SK-N-DZ (cell line): ENCODE measurements around the gene MRC1.

Experiments used
- DNase-seq: peaks from one replicate; pipeline ENCODE4 v3.0.0-alpha.2; 2015; ENCODE audit warnings: low spot score

MRC1 gene

DNA sequence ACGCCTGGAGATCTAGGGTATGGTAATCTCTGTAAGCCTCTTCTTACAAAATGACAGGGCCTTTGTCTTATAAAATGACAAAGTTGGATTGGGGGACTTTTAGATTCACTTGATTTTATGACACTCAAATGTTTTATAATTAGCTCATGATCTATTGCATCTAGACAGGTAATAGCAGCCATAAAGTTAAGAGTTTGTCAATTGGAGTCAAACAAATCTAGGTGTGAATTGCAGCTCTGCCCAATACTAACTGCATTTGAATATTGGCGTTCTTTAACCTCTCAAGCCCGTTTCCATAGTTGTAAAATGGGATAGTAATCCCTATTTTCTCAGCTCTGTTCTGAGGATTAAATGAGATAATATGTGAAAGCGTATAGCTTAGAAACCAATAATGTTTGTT is 14.1 kb upstream of the MRC1 start:
- DNase-seq = no peak

DNA sequence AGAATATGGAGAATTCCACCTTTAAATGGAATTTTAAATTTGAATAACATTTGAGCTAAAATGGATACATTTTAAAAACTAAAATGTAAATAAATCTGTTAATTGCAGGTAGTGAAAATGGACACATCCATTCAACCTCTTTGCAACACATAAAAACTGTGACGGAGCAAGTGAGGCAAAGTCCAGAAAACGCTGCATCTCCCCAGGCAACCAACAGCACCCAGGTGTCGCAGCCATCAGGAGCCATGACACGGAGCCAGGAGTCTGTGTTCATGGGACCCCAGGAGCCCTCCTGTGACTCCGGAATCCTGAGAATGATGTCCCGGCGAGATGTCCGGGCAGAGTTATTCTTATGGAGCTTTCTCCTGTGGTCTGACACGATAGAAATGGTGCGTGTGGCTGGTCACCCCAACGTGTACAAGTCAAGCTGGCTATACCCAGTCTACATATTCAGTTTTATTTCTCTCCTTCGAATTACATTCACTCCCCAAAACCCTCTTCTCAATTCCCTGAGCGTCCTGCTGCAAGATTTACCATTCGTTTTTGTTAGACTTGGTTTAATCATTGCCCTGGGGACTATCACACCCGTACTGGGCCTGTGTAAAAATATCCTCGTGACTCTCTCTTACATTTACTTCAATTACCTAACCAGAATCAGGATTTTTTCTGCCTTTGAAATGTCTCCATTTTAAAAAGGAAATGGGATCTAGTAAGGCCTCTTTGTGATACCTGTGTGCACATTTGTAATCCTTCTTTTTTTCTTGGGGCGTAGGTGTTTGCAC is 13.1 kb upstream of the MRC1 start:
- DNase-seq = no peak

DNA sequence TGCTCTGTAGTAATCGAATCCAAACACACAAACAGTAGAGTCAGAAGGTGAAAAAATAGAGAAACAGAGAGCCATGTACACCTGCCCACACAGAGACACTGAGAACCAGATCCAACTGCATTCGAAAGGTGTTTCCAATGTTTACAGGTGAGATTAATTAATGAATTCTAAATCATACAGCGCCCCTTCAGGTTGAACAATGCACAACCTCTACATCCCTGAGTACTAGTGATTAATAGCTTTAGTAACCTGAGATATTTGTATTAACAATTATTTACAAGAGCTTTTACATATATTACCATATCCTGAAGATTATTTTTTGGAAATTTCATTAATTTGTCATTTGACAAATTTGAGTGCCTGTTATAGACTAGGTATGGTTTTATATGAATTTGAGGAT is 7.6 kb upstream of the MRC1 start:
- no peak for DNase-seq

DNA sequence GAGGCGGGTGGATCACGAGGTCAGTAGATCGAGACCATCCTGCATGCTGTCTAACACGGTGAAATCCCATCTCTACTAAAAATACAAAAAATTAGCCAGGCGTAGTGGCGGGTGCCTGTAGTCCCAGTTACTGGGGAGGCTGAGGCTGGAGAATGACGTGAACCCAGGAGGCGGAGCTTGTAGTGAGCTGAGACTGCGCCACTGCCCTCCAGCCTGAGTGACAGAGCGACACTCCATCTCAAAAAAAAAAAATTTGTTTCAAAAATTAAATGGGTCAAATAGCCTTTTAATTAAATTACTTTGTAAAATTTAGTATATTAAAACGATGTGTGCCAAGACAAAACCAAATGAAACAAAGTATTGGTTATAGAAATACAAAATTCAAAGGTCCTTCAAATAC is 6.8 kb upstream of the MRC1 start:
- no peak for DNase-seq

DNA sequence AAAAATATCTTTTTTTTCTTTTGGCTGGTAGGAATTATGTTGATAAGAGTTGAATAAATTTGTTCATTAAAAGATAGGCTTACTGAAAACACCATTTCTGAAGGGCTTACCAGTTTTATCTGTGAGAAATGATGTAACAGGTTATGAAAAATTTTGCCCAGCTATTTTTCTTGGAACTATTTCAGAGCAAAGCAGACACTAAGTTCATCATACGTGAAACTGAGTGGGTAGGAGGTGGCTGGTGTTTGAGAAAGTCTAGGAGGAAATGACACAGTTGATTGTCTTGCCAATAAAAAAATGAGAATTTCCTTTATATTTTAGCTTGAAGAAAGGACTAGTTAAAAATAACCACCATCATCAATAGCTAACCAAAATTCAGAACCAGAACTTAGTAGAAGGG is 6.2 kb upstream of the MRC1 start:
- DNase-seq = no peak

DNA sequence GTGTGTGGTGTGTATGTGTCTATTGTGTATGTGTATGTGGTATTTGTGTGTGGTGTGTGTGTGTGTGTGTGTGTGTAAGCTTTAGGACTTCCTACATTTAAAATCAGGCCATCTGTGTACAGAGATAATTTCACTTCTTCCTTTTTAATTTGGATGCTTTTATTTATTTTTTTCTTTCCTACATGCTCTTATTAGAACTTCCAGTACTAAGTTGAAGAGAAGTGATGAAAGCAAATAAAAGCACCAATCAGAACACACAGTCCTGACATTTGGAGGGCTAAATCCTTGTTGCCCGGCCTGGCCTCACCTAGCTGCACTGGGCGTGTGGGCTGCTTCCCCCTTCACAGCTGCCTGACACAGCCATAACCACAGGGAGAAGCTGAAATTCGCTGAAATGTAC is 3.8 kb upstream of the MRC1 start:
- DNase-seq = no peak

DNA sequence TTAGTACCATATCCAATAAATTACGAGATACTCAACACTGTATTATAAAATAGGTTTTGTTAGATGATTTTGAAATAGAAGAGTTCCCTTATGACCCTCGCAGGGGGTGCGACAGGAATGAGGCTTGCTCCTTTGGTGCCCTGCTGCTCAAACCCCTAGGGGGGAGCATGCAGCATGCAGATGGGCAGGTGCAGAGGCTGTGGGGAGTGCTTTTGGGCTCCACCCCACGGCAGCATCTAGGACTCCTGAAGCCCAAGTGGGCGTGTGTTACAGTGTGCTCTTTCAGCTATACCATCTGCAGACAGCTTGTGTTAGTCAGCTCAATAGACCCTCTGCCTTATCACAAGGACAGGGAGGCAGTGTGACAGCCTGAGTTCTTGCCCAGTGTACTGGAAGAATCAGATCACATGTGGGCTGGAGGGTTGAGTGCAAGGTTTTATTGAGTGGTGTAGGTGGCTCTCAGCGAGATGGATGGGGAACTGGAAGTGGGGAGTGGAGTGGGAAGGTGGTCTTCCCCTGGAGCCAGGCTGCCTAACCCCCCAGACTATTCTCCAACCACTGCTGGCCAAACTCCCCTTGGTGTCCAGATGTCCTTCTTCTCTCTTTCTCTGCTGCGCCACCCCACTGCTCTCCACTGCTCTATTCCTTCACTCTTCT is 3.1 kb upstream of the MRC1 start:
- no peak for DNase-seq

DNA sequence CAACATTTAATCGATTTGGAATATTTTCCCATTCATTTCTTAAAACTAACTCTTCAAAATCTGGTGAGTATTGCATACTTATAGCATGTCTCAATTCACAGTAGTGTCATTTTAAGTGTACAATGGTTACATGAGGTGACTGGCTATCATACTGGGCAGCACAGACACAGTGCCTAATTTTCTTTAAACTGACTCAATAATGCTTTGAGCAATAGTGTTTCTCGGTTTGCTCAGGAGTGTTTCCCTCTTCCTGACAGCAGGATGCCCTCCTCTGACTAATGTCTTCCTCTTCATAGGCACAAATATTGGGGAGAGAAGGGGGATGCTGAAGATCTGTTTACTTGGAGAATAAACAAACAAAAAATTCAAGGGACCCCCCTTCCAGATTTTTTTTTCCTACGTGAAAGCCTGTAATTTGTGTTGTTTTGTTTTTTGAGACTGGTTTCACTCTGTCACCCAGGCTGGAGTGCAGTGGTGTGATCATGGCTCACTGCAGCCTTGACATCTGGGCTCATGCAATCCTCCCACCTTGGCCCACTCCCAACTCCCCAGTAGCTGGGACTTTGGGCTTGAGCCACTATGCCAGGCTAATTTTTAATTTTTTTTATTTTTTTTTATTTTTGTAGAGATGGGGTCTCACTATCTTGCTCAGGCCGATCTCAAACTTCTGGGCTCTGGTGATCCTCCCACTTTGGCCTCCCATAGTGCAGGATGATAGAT is 2.2 kb downstream of the MRC1 start:
- no peak for DNase-seq

DNA sequence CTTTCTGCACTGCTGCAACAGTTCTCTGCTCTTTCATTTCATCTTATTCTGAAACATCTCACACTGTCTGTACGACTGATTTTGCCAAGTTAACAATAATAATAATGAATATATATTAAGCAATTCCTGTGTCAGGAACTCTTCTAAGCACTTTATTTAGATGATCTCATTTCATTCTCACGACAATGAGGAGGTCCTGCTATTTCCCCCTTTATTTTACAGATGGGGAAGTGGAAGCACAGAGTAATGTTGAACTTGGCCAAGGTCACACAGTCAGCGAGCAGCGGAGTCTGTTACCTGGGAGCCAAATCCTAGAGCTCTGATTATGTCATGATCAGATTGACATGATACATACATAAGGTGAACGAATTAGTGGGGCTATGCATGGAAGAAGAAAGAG is 5.8 kb downstream of the MRC1 start:
- DNase-seq = no peak

DNA sequence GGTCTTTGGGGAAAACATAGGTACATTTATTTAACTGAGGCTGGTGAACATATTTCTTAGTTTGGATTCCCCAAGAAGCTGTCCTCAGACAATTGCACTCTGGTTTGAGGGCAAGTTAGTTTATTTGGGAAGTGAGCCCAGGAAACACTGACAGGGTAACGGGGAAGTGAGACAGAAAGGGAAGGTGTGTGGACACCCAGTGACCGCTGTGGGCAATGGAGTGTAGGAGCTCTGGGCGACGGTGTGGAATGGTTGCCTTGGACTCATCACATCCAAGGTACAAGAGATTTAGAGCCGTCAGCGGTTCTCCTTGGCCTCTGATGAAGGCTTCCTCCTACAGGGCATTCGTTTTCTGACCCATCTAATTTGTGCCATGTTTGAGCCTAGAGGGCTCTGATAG is 7.1 kb downstream of the MRC1 start:
- no peak for DNase-seq

DNA sequence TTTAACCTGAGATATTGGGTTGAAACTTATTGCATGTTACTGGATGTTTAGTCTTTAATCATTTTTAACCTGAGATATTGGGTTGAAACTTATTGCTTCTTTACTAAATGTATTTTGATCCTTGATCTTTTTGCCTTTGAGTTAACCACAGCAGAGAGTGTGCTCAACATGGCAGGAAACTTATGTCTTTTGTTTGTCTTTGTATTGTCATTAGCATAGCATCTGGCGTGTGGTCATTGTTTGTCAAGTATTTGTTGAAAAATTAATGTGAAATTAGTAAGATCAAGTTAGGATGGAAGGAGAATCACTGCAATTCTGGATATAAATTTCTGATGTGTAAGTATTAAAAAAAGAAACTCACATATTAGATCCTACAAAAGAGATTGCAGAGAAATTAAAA is 8.2 kb downstream of the MRC1 start:
- no peak for DNase-seq

DNA sequence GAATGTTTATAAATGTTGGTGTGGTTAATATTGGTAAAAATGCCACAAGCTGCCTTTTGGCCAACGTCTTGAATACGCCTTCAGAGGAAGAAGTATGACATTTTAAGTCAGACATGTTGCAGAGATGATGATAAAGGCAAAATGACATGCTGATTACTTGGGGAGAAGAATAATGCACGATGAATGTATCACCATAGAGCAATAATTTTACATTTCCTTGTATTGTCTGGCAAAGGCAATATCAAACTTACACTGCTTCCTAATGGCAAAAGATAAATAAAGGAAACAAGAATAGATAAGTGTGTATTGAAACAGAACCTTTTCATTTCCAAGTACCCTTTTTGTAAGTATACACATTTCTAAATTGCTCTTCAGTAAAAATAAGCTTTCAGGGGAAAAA is 8.6 kb downstream of the MRC1 start:
- no peak for DNase-seq

DNA sequence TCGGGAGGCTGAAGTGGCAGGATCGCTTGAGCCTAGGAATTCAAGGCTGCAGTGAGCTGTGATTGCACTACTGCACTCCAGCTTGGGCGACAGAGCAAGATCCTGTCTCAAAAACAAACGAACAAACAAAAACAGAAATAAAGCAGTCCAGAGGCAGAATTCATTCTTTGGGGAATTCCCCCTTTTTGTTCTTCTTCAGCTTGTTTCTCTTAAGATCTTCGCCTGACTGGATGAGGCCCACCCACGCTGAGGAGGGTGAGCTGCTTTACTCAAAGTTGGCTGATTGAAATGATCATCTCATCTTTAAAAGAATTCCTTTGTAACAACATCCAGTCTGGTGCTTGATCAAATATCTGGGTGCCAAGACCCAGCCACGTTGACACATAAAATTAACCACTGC is 10.7 kb downstream of the MRC1 start:
- no peak for DNase-seq

DNA sequence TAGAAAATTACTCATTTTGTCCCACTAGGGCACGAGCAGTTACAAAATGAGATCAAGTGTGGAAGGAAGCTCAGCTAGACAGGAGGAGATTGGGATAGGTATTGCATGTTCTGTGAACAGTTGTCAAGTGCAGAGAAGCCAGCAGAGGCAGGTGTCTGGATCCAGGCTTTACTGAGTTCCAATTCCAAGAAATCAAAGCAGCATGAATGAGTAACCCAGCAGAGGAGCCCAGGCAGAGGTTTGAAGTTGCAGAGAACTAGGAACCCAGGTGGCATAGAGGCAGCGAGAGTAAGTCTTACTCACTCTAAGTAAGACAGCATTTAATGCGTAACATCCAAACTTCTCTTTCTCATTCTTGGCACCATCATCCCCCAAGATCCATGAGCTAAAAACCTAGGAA is 11.8 kb downstream of the MRC1 start:
- DNase-seq = no peak

DNA sequence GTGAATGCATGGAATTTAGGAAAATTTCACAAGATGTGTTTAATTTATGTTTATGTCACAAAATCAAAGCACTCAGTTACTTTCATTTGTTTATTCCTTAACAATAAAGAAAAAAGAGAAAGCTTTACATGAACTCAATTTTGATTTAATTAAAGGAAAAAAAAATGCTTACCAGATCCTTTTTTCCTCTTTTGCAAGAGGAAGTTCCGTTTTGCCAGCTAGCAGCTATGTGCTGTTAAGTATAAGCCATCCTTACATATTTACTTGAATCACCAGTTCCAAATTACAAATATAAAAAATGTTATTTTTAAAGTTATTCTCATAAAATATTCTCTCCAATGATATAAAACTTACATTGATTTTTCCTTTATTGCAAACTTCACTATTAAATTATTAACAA is 12.7 kb downstream of the MRC1 start:
- DNase-seq = no peak

DNA sequence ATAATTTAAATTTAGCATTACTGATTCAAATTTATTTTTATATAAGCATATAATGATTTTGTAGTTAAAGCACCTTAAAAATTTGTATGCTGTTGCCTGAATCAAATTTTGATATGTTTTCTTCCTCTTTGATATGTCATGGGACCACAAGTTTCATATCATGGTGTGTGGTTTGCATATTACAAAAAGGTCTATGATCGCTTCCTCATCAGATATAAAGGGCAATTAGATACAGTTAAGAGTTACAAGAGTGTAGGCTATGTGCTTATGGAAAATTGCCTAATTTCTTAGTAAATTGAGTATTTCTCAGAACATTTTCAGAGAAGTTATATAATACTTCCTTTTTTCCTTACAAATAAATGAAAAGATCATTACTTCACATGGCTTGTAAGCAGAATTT is 22.2 kb downstream of the MRC1 start:
- no peak for DNase-seq

DNA sequence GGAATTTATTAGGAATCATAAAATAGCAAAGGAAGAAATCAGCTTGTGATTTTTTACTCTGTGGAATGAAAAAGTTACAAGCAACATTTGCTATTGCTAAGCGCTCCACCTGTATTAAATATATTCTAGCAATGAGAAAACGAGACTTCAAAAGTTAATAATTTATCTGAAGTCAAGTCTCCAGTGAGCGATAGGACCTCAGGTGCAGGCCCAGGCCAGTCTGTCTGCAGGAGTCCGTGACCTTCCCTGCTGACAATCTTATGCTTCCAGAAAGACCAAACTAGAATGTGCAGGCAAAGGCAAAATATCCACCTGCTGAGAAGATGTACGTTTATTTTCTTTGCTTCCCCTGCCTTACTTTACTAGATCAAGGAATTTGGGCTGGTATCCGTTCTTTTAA is 22.7 kb downstream of the MRC1 start:
- DNase-seq = no peak

DNA sequence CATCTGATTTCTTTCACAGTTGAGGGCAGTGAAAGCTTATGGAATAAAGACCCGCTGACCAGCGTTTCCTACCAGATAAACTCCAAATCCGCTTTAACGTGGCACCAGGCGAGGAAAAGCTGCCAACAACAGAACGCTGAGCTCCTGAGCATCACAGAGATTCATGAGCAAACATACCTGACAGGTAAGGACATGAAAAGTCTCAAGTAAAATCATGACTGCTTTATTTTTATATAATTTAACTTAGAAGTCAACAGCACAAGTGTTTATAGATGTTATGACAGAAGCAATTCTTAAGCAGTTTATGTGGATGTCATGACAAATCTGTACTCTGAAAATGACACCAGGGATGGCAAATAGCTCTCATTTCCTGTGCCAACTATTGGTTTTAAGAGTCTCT is 24.5 kb downstream of the MRC1 start:
- DNase-seq = no peak

DNA sequence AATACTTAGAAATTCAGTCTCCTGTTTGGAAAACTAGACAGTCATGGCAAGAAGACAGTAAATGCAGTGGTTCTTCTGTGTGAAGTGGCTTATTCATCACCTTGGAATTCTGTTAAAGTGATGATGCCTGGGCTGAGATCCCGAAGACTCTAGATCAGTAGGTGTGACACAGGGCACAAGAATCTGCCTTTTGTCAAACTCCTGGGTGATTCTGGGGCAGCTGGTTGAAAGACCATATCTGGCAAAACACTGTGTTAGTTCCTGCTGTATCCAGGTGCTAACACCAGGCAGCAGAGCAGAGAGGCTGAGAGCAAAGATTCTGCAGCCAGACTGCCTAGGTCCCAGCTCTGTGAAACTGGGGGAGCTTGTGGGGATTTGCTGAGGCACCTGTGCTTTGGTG is 26.5 kb downstream of the MRC1 start:
- no peak for DNase-seq

DNA sequence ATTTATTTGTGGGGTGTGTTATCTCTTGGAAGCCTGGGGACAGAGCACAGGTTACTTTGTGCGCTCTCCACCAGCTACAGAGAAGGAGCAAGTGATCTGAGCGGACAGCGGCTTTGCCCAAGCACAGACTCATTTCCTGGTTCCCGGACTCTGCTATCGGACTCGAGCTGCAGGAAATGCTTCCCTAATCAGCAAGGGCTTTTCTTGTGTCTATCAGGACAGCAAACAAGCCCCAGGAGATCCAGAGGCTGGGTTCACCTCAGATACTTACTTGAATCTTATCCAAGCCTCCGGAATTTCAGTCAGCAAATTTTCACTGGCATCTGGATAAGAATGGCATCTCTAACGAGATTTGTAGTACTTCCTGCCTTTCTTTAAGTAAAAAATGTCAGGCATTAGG is 27.8 kb downstream of the MRC1 start:
- no peak for DNase-seq

DNA sequence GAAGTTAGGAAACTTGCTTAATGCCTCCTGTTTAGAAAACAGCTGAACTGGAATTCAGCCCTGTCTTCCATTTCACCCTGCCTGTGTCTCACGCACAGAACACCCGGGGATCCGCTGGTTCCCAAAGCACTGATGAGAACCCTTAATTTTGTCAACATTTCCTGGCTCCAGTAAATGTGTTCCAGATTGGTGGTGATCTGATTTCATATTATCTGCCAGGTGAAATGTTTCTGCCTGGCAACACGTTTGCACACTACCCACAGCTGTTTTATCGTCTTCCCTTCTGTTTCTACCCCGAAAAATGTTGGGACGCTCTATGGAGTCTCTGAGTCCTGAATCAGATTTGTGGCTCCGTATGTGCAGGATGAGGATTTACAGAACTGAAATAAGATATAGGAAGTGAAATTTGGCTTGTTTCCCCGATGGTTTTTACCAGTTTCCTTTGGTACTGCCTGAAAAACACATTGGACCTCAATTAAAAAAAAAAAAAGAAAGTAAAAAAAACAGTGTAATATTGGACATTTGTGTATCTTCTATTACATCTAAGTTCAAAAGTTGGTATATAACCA is 29.0 kb downstream of the MRC1 start:
- no peak for DNase-seq

DNA sequence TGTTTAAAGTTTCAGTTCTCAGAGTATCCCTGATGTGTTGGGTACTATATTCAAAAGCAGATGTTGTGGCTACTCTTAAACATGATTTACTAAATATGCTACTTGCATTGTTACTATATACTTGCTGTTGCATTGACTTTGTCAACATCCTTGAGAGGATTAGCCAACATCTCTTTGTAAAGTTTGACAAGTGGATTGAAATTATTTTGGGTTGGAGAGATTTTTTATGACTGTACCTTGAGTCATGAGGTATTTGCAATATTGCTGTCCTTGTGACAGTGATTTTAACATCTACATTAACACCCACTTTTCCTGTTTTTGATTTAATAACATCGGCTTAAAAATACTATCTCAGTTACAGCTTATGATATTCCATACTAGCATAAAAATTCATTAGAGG is 31.9 kb downstream of the MRC1 start:
- no peak for DNase-seq

DNA sequence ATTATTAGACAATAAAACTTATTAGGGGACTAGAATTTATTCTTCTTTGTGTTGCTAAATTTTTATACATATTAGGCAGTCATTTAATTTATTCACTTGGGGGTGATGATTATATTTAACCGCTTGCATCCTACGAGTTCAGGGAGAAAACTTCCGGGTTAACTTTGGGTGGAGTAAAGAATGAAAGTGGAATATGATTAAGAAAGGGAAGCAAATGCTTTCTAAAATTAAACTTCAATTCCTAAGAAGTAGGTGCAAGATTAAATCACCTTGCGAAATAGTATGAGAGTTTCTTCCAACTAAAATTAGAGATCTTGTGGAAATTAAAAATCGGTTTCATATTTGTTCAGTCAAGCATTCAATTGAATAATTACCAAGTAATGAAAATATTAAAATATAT is 33.5 kb downstream of the MRC1 start:
- no peak for DNase-seq
